GM12874 (cell line): ENCODE measurements around the gene CCDC33.

Source experiments
- TF ChIP-seq, protein P1 (sequence below): IDR thresholded peaks from 2 replicates; pipeline ENCODE4 v1.5.1; 2011; ENCODE audit warnings: low read depth, mild to moderate bottlenecking, control low read depth, low read length, moderate library complexity; ENCODE audit not compliant: insufficient read depth

The CCDC33 gene

DNA sequence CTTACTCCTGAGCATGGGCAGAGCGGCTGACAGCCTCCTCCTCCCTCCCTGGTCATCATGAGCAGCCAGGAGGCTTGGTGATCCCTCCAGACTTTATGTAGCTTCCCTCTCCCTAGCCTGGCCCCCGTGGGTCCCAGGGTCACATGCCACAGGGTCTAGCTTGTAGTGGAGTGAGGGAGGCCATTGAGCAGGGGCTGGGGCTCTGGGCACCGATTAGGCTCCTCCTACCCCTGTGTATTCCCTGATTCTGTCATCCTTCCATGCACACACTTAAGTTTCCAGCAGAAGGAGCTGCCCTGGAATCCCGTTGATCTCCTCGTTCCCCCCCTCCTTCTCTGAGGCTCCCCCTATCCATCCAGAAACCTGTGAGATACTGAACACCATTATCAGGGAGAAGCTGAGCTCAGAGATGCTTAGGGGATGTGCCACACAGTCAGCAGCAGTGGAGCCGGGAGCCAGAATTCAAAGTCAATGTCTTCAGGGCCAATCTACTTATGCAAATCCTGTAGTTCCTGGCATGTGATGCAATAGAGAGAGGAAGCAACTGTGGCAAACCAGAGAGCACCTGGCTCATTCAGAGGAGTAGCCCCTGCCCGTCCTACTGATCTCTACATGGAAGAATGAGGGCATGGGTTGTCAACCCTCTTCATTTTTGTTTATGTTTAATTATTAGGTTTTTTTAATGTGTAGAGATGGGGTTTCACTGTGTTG lies 17.2 kb downstream of the CCDC33 start:
- TF ChIP-seq, protein P1, sequence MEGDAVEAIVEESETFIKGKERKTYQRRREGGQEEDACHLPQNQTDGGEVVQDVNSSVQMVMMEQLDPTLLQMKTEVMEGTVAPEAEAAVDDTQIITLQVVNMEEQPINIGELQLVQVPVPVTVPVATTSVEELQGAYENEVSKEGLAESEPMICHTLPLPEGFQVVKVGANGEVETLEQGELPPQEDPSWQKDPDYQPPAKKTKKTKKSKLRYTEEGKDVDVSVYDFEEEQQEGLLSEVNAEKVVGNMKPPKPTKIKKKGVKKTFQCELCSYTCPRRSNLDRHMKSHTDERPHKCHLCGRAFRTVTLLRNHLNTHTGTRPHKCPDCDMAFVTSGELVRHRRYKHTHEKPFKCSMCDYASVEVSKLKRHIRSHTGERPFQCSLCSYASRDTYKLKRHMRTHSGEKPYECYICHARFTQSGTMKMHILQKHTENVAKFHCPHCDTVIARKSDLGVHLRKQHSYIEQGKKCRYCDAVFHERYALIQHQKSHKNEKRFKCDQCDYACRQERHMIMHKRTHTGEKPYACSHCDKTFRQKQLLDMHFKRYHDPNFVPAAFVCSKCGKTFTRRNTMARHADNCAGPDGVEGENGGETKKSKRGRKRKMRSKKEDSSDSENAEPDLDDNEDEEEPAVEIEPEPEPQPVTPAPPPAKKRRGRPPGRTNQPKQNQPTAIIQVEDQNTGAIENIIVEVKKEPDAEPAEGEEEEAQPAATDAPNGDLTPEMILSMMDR = no peak

DNA sequence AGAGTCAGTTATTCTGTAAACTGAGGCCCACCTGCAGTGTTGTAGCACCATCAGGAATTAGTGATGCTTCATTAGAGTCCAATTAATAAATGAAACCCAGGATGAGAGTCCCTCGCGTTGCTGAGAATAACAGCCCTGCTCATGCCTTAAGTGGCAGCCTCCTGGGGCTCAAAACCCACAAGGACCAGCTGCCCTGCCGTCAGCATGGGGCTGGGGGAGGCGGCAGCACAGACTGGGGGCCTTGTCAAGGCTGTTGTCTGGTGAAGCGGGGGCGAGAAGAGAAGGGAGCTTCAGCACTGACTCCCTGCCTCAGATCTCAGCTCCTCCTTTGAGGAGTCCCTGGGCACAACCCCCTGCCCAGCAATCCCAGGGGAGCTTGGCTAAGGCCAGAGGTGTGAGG lies 21.0 kb downstream of the CCDC33 start:
- TF ChIP-seq, protein P1 = no peak

DNA sequence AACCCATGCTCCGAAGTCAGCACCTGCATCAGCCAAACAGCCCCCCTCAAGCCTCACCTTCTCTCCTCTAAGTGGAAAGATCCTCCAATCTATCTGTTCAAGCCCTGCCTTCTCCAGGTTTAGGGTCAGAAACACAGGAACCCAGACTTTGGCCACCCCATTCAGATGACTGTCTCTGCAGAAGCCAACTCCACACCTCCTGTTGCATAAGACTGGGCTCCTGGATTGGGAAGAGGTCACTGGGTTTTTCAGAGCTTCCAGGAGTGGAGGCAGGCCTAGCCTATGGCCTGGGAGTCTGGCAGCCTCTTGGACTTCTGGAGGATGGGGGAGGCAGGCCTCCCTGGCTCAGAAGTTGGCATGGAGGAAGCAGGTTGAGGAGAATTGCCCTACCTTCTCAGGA lies 21.5 kb downstream of the CCDC33 start:
- TF ChIP-seq, protein P1 = no peak

DNA sequence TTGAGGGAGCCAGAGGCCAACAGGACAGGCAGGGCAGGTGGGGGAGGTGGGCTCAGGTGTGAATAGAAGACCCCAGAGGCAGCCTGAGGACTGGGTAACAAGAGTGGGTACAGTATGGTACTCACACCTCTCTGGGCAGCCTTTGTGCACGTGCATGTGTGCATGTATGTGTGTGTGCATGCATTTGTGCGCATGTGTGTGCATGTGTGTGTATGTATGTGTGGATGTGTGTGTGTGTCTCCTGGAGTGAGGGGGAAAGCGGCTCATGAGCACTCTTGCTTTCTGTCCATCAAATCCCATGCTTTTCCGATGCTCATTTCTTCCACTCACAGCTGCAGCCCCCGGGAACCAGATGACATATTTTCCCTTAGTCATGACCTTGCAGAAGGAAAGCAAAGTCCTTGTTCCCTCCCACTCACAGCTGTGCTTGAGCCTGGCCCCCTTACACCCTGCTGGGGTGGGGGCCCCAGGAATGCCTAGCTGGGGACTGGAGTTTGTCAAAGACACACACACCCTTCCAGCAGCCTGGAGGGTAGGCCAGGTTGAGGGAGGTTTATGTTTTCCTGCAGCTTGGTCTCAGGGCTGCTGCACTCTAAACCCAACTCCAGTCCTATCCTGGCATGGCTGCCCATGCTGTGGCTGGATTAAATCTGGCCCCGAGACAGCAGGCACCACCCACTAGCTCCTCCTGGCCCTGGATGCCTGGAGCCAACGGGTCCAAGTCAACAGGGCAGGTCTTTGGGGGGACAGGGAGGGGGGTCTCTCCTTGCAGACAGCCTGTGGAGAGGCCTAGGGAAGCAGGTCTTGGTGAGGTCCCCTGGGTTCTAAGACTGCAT lies 22.5 kb downstream of the CCDC33 start:
- TF ChIP-seq, protein P1 = no peak

DNA sequence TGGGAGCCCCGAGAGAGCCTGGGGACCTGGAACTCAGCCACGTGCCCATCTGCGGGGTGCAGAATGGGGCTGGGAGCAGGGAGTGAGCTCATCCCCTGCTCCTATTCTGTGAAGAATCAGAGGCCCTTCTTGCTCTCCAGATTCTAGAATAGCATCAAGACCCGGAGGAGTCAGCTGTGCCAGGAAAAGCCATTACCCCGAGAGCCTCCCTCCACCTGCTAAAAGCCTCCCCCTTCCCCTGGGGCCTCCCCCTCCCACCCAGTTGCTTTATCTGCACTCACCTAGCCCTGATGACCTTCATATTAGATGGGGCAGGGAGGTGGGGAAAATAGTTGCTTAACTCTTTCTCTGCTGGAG lies 23.1 kb downstream of the CCDC33 start:
- TF ChIP-seq, protein P1 = no peak

DNA sequence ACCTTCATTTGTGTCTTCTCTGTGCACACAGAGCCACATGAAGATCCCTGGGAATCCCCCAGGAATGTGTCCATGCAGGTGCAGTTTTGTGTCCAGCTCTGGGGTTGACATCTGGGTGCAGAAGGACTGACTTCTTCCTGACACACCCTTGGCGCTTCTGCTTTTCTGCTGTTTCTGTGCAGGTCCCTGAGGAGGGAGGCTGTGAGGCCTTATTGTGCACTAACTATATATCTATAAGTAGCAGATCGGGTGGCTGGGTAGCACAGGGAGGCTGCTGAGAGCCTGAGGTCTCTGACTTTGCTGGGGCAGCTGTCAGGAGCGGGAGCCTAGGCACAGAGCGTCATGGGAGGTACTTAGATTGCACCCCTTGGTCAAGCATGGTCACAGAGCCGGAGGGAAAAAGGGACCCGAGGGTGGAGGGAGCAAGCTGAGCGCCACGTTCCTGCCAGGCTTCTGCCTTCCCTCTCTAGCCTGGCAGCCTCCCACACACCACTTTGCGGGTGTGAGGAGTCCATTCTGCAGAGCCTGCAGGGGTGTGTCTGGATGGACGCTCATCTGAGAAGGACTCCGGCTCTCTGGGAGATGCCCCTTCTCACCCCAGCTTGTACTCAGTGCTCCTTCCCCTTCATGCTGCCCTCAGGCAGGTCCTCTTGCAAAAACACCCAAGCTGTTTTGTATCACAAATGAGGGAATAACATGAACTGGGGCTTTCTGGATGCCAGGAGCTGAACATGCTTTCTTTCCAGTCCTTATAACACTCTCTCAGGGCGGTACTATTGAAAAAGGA lies 23.9 kb downstream of the CCDC33 start:
- TF ChIP-seq, protein P1 = no peak

DNA sequence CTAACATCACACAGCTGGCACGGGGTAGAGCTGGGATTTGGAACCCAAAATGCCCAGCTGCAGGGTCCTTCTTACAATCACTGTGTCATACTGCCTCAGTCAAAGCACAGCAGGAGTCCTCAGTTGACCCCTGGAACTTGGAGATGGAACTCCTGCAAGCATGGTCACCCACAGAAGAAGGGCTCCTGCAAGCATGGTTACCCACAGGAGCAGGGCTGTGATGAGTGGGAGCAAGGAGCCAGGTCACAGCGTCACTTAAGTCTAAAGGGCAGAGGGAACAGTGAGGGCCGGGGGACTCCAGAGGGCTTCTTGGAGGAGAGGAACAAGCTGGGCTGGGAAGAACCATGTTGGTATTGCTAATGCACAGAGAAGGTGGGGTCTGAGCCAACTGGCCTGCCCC lies 24.9 kb downstream of the CCDC33 start:
- TF ChIP-seq, protein P1 = no peak
